ENCODE results near the gene DCUN1D4. TPM values are rescaled to one million over a fixed set of nuclear protein-coding genes. Genes with fewer than 3 reads are reported as not detected.
A peak's percentile ranks its signal among the peaks of the same experiment; 100 is the strongest.
"Not testable (repeated sequence)": the region's sequence is repeated elsewhere in the genome, so short reads cannot be mapped to it uniquely, and the experiment has no call there.

Gene DCUN1D4
- total RNA-seq, 2 donors from 2014 or later: 49.1 to 50.9 TPM

DNA sequence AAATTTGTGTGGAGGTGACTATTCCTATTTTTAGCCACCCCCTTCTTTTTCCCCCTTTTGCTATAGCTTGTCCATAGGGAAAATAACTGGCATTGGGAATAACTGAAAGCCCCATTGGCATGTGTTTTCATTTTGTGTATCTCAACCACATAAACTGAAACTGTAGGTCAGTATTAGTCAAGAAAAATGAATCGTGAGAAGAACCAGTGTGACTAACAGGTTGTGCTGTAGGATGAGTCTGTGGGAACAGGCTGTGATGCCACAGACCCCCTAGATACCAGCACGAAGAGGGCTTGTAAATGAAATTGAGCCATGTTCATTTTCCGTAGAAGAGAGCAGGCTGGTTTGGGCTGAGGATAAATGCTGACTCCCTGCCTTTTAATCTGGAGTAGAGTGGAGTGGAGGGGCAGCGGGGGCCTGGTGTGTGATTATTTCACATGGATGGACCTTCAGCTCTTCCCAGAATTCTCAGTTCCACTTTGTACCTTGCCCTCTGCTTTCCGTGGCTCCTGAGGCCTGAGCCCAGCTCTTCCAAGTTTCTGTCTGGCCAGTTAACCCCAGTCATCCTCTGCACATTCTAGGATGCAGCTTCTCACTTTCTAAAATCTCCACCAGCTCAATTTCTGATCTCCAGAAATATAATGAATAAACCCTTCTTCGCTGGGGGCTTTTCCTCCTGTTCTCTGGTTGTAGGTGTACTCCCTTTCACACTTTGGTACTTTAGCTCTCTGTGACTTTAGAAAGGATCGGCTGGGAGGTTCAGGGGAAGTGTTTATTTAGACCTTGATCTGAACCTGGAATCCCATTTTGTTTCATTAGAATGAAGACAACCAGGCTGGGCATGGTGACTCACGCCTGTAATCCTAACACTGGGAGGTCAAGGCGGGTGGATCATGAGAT is 37.3 kb downstream of the DCUN1D4 start:
- no peak for ATAC-seq
- intact Hi-C loops (cut with DNase I): no loop called here
- no peak for DNase-seq

DNA sequence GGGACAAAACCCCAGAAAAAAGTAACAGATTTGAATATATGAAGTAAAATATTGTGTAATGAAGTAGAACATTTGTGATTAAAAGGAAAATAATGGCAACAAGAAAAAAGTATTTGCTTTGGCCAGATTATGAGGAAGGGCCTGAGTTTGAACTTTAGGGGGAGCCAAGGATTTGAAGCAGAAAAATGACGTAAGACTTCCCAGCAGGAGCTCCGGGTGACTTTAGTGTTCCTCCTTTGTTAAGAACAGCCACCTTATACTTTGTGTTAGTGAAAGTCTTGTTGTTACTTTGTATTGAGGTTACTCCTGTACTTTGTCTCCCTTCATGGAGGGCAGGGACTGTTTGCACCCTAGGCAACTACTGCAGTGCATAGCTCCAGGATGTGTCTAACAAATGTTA is 41.1 kb downstream of the DCUN1D4 start:
- intact Hi-C loops (cut with DNase I): no loop called here
- no peak for DNase-seq
- ATAC-seq: no peak

DNA sequence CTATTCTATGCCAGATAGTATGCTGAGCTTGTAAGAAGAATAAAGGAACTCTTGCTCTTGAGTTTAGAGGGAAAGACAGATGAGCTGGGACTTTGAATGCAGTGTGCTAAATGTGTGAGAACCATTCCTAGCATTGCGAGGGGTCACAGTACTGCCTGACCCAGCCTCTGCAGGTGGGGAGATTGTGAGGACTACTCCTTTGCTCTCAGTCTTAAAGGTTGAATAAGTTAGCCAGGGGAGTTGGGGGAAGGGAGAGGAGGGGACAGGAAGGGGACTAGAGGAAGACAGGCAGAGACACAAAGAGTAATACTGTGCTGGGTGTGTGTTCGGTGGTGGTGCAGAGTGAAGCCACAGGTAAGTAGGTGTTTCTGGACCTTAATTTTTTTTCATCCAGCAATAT is 41.7 kb downstream of the DCUN1D4 start:
- DNase-seq (no peak), ATAC-seq (no peak)
- intact Hi-C loops (cut with DNase I): no loop called here

DNA sequence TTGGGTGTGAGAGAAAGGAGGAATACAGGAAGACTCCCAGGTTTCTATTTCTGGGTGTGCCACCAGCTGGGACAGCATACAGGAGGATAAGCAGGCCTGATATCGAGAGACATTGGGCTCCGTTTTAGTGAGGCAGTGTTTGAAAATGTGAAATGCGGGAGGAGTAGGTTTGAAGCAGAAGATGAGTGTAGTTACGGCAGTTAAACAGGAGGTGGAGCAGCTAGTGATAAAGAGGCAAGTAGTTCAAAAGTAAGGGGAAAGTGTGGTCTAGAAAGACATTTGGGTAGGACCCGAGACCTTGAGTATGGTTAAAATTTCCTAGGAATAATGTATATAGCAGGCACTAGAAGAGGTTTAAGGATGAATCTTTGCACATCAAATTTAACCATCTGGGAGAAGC is 42.4 kb downstream of the DCUN1D4 start:
- intact Hi-C loops (cut with DNase I): no loop called here
- ATAC-seq: no peak
- no peak for DNase-seq

DNA sequence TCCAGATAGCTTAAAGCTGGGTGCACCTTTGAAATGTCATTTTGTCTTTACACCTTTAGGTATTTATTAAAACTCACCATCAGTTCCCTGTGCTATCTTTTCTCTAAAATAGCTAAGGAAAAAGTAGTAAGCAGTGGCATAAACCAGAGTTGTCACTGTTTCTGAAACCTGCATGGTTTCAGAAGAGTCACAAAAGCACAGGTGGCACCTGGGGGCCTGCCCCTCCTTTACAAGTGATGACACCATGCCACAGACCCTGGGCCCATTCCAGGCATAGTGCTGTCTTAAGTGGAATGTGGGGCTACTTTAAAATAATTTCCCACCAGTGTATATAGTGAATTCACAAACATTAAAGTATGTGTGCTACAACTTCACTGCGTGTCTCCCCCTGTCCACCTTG is 47.8 kb downstream of the DCUN1D4 start:
- intact Hi-C loops (cut with DNase I): loop anchor here in 1 of 2 donors (10.0 kb wide), 1 partner anchor 134 kb away; the partner anchor contains the start of gene LRRC66
- ATAC-seq: no peak

DNA sequence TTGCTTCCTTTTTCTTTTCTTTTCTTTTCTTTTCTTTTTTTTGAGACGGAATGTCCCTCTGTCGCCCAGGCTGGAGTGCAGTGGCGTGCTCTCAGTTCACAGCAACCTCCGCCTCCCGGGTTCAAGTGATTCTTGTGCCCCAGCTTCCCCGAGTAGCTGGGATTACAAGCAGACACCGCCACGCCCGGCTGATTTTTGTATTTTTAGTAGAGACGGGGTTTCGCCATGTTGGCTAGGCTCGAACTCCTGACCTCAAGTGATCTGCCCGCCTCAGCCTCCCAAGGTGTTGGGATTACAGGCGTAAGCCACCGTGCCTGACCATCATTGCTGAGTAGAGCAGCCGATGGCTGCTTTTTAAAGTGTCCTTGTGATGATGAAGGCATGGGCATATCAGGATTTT is 50.4 kb downstream of the DCUN1D4 start:
- not testable (repeated sequence) for ATAC-seq
- intact Hi-C loops (cut with DNase I): loop anchor here in 1 of 2 donors (10.0 kb wide), 1 partner anchor 131 kb away; the partner anchor contains the start of gene LRRC66

More for the DNA sequence above, 47.8 kb downstream of the DCUN1D4 start:
- DNase-seq: no peak

DNA sequence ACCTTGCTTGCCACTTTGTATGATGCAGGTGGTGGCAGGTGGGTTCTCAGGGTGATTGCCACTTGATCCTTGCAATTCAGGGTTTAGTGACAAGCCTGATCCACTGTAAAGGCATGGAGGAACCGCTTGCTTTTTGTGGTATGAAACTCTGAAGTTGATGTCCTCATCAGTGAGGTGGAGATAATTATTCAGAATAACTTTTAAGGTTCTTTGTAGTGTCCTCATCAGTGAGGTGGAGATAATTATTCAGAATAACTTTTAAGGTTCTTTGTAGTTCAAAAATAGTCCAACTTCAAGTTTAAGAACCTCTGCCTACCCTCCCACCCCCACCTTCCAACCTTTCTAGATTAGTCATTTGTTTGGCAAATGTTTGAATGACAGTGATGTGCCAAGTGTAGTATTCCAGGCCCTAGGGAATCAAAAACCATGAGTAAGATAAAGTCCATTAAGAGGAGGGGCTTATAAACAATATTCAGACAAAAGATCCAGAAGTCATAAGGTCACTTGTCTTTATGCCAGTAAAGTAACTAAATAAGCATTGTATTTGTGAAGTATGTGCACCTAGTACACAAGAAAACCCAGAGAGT is 51.2 kb downstream of the DCUN1D4 start:
- intact Hi-C loops (cut with DNase I): loop anchor here in 1 of 2 donors (10.0 kb wide), 1 partner anchor 131 kb away; the partner anchor contains the start of gene LRRC66
- DNase-seq (no peak), ATAC-seq (peak in 1 of 2 donors; percentile 65)

More for the DNA sequence above, 50.4 kb downstream of the DCUN1D4 start:
- DNase-seq: not testable (repeated sequence)

DNA sequence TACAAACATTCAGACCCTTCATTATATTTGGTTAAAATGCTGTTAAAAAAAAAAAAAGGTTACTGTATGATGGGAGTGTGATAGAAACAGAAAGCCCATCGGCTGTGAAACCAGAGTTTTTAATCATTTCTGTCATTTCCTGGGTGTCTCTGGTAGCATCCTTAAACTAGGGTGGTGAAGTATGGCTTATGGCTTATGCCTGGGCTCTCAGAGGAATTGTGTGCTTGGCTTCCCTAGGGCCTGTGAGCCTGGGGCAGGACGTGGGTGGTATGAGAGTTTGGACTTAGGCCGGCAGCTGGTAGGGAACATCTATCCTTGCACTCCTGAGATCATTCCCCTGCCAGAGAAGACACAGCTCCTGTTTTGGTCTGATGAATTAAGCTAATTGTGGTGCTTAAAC is 52.2 kb downstream of the DCUN1D4 start:
- intact Hi-C loops (cut with DNase I): loop anchor here (5.0 to 10.0 kb wide), 2 partner anchors 130 to 132 kb away; partner anchors contain the start of gene LRRC66 (in 1 of the 2)
- peak in 1 of 2 donors; percentile 21 for ATAC-seq
- no peak for DNase-seq

DNA sequence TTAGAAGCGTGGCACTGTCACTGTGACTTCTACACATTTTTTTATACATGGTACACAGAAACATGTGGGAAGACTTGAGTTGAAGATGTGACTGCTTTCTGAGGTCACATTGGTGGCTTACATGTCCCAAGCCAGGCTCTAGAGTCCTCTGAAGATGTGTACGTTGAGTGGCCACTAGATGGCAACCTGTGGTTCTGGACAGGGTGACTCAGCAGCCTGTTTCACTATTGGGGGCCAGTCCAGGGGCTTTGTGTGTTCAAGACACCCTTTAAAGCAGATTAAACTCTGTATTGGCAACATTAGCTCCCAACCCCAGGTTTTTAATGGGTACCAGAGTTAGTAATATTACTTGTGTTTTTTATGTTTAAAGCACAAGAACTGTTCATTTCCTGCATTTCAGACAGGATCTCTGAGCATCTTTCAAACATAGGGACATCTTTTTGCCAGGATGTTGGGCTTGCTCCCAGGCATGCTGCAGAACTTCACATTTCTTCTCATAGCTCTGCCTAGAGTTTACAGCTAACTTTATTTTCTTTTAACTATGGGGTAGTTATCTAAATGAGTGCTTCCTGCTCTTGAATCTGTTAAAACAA is 53.0 kb downstream of the DCUN1D4 start:
- intact Hi-C loops (cut with DNase I): loop anchor here (5.0 to 10.0 kb wide), 2 partner anchors 129 to 131 kb away; partner anchors contain the start of gene LRRC66 (in 1 of the 2)
- ATAC-seq (peak; percentile 90 to 92), DNase-seq (peak; percentile 65)

DNA sequence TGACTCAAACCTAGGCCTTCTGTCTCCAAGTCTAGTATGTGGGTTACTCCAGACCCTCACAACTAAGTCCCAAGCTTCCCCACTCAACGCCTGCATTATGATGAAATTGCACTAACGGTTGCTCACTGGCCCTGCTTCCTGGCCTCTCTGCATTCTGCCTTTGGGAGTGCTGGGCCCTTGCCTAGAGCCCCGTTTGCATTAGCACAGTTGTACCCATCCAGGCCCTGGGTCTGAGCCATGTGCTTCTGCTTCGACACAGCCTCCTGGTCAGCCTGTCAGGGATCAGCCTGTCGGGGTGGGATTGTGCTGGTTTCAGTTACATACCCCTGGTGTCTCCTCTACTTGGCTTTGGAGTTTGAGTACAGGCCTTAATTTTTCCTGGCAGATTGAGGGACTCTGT is 58.4 kb downstream of the DCUN1D4 start:
- DNase-seq (peak; percentile 22), ATAC-seq (no peak)
- intact Hi-C loops (cut with DNase I): loop anchor here in 1 of 2 donors (5.0 kb wide), 1 partner anchor 111 kb away; no protein-coding TSS in a partner anchor

DNA sequence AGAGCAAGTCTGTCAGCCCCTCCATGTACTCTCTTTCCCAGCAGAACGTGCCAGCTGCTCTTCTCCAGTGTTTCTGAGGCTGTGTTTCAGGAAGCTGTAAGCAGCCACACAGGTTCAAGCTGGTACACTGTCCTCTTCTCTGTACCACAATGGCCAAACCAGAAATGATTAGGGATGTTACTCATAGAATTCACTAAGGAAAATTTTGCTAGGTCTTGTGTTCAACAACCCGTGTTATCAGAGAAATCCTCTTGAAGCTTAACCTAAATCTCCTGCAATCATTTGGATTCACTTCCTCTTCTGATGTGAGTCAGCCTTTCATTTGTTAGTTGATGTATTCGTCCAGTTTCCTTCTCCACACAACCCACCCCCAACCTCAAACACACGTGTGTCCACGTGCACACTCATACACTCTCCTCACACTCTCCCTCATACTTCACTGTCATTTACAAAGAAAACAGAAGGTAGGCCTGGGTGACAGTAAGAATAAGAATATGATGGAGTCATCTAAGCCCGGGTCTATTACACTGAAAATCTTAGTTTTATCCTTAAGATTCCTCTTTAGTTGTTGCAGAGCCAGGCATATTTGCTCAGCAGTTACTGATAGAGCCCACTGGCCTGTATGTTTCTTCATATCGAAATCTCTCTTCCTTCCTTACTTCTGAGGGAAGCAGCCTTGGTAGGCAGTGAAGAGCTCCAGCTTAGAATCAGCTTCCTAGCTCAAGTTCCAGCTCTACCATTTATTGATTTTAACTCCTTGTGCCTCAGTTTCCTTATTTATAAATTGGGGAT is 63.4 kb downstream of the DCUN1D4 start:
- ATAC-seq (no peak), DNase-seq (no peak)
- intact Hi-C loops (cut with DNase I): no loop called here

DNA sequence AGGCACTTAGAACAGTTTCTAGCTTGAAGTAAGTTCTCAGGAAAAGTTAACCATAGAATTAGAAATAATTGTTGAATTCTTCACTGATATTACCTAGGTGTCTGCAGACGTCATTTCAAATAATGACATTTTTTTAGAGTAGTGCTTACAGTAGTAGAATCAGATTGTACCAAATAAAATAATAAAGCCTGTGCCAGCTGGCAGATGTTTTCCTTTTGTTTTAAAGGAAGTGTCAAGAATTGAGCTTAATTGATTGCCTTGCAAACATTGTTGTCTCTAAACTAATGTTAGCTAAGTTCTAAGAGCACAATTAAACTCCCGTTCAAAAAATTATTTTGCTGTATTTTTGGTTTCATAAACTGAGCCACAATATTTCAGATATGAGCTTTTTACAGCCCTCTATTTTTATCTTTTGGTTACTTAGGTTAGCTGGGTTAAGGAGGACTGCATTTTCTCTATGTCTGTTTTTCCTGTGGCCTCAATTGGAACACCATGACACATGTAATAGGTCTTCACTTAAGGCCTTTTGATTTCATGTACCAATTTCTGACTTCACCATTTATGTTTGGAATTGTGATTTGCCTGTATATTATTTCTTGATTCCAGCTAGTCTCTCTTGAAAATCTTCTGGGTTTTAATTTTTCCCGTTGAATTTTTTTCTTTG is 64.2 kb downstream of the DCUN1D4 start:
- DNase-seq (no peak), ATAC-seq (no peak)
- intact Hi-C loops (cut with DNase I): no loop called here

DNA sequence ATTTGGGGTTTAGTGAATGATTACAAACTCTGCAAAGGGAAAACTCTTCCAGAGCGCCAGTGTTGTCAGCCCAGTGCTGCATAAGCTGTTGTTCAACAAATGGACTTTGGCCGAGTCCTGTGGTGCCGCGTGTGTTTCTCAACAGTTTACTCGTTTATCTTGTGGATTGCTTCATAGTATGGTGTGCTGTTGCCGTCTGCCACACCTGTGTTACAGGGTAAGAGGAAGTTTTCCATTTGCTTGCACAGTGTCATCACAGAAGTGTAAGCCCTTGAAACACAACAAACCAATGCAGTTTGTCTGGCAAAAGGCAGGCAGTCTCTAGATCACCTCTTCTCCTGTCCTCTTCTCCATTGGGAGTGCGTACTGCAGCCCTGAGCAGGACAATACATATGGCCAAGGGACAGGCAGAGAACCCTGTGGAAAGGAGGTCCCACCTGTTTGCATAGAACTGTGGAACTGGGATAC is 66.3 kb downstream of the DCUN1D4 start:
- intact Hi-C loops (cut with DNase I): no loop called here
- DNase-seq: no peak
- ATAC-seq: no peak

DNA sequence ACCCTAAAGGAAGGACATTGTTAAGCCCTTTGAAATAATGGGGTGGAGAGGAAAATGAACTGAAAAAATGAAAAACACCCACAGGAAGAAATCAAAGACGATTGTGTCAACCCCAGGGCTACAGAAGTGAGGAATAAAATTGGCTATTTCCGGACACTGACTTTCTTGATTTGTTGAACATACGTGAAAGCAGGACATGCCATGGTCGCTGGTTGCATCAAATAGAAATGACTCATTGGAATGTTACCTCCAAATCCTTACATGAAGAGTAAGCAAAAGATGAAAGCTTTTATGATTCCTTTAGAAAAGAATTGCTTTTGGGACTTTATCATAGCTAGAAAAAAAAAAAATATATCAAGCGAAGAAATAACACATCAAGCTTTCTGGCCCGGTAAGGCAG is 75.3 kb downstream of the DCUN1D4 start:
- intact Hi-C loops (cut with DNase I): no loop called here
- no peak for ATAC-seq
- DNase-seq: no peak

DNA sequence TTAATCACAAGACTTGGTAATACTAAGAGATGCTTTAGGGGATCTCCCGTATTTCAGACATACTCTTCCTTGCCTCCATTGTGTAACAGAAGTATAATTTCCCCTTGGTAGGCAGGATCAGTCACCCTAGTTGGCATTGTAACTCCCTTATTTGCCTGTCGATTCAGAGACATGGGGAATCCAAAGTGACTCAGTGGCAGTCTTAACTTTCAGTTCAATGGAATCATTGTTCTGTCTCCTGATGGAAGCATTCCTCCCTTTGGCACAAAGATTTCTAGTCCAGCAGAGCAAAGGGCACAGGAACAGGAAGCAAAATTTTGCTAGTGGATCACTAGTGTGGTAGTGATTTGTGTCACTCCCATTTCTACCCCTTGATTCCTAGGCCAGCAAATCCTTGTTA is 80.4 kb downstream of the DCUN1D4 start:
- intact Hi-C loops (cut with DNase I): no loop called here
- ATAC-seq (no peak), DNase-seq (no peak)

DNA sequence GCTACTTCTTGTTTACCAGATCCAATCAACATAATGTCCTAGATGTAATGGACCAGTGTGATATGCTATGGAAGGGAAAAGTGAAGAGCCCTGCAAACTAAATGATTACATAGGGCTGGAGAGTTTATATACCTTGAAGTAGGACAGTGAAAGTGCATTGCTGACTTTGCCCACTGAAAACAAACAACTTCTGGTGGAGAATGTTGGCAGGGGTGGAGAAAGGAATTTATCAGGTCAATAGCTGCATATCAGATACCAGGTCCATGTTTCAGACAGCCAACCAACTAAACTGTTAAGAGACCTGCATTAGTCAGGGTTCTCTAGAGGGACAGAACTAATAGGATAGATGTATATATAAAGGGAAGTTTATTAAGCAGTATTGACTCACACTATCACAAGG is 82.4 kb downstream of the DCUN1D4 start:
- DNase-seq: no peak
- no peak for ATAC-seq
- intact Hi-C loops (cut with DNase I): no loop called here

DNA sequence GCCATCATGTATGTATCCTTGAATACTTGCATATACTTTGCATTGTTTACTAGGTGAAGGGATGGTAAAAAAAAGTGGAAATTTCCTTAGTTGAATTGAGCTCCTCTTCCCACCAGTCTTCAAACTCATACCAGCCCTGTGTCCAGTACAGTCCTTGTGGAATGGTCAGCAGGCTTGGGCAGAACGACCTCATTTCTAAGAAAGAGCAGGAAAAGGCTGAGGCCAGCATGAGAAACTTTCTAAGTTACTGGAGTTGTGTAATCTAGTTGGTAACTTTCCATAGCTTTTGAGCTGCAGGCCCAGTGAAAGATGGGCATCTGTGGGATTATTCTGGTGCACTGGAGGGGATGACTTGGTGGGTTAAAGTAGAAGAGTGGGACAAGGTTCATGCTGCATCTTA is 87.6 kb downstream of the DCUN1D4 start:
- DNase-seq (no peak), ATAC-seq (no peak)
- intact Hi-C loops (cut with DNase I): no loop called here

DNA sequence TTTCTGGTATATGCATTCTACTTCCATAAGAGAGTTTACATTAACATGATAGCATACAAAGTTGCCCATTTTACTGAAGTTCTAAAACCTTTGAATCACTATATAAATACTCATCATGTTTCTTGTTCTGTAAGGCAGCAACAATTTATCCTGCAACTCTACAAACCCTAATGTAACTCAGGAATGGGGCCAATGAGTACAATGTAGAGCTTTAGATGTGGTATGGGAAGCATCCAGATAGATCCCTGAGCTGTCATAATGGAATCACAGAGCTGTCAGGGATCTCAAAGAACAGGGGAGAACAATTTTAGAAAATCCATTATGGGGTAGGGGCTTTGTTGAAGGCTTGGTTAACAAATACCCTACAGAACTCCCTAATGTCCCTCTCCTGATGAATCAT is 88.5 kb downstream of the DCUN1D4 start:
- intact Hi-C loops (cut with DNase I): no loop called here
- DNase-seq (no peak), ATAC-seq (no peak)

All from left cardiac atrium (tissue), 4 donors.